Liver (tissue), 9 donors: ENCODE measurements around the gene FLNC. TPM values are rescaled to one million over a fixed set of nuclear protein-coding genes. Genes with fewer than 3 reads are reported as not detected.

Experiments
- DNase-seq: peaks from one replicate; pipeline ENCODE4 v3.0.0-alpha.2; 2017; ENCODE audit warnings: low spot score
- H3K27ac ChIP-seq, 2 donors: one replicate each; pipeline ENCODE4 v1.7.0; 2013; ENCODE audit warnings: inconsistent platforms in 2 of 2, low read length in 2 of 2, control low read depth in 1 of 2, low read depth in 1 of 2, mild to moderate bottlenecking in 1 of 2
- H3K27me3 ChIP-seq, 4 donors: one replicate each; pipeline versions ENCODE4 v1.6.1 to v1.7.0; 2013; ENCODE audit warnings: low read length in 3 of 4, inconsistent platforms in 1 of 4, mild to moderate bottlenecking in 1 of 4, moderate library complexity in 1 of 4; ENCODE audit not compliant: control insufficient read depth in 4 of 4, insufficient read depth in 4 of 4
- H3K36me3 ChIP-seq, 4 donors: one replicate each; pipeline versions ENCODE4 v1.6.1 to v1.7.0; 2013; ENCODE audit warnings: low read length in 3 of 4, mild to moderate bottlenecking in 3 of 4, low read depth in 1 of 4, moderate library complexity in 1 of 4; ENCODE audit not compliant: control insufficient read depth in 4 of 4, insufficient read depth in 3 of 4
- H3K4me1 ChIP-seq, 4 donors: one replicate each; pipeline versions ENCODE4 v1.6.1 to v1.7.0; 2013; ENCODE audit warnings: low read length in 3 of 4, mild to moderate bottlenecking in 3 of 4, moderate library complexity in 1 of 4; ENCODE audit not compliant: control insufficient read depth in 4 of 4, insufficient read depth in 4 of 4
- H3K4me3 ChIP-seq, 3 donors: one replicate each; pipeline versions ENCODE4 v1.6.1 to v1.7.0; 2013; ENCODE audit warnings: low read length in 3 of 3, control low read depth in 1 of 3, low read depth in 1 of 3, mild to moderate bottlenecking in 1 of 3
- H3K9ac ChIP-seq, 2 donors: one replicate each; pipeline ENCODE4 v1.7.0; 2013; ENCODE audit warnings: low read length in 2 of 2, mild to moderate bottlenecking in 2 of 2, moderate library complexity in 2 of 2, control low read depth in 1 of 2, low read depth in 1 of 2
- H3K9me3 ChIP-seq, 4 donors: one replicate each; pipeline versions ENCODE4 v1.6.1 to v1.7.0; 2013; ENCODE audit warnings: low read length in 3 of 4; ENCODE audit not compliant: control insufficient read depth in 4 of 4
- ATF3 ChIP-seq: IDR thresholded peaks from 2 replicates; pipeline ENCODE4 v1.6.1; 2016; ENCODE audit warnings: antibody characterized with exemption
- CTCF ChIP-seq: fragments of 150-350 bp; IDR thresholded peaks from 2 replicates; pipeline ENCODE4 v1.5.1; 2017; ENCODE audit warnings: improper control_type of control experiment, low read depth, low read length; ENCODE audit not compliant: missing input control
- EGR1 ChIP-seq, 2 donors: IDR thresholded peaks; 2 replicates each; pipeline ENCODE4 v1.6.1; 2016 to 2018; ENCODE audit warnings: antibody characterized with exemption in 2 of 2, low read depth in 2 of 2
- FOXA1 ChIP-seq: IDR thresholded peaks from 2 replicates; pipeline ENCODE4 v1.6.1; 2016; ENCODE audit warnings: antibody characterized with exemption
- FOXA2 ChIP-seq: IDR thresholded peaks from 2 replicates; pipeline ENCODE4 v1.6.1; 2016; ENCODE audit warnings: antibody characterized with exemption
- GABPA ChIP-seq, 2 donors: IDR thresholded peaks in 1 of 2; conservative IDR thresholded peaks in 1 of 2; 2 replicates each; pipeline ENCODE4 v1.6.1; 2016; ENCODE audit warnings: antibody characterized with exemption in 2 of 2, mild to moderate bottlenecking in 1 of 2, moderate library complexity in 1 of 2
- HNF4A ChIP-seq, 2 donors: conservative IDR thresholded peaks; 2 replicates each; pipeline ENCODE4 v1.6.1; 2016; ENCODE audit warnings: antibody characterized with exemption in 2 of 2, mild to moderate bottlenecking in 2 of 2
- HNF4G ChIP-seq: IDR thresholded peaks from 2 replicates; pipeline ENCODE4 v1.6.1; 2016; ENCODE audit warnings: antibody characterized with exemption
- JUND ChIP-seq, 2 donors: IDR thresholded peaks; 2 replicates each; pipeline ENCODE4 v1.6.1; 2016; ENCODE audit warnings: antibody characterized with exemption in 2 of 2
- NR2F2 ChIP-seq: IDR thresholded peaks from 2 replicates; pipeline ENCODE4 v1.6.1; 2016; ENCODE audit warnings: antibody characterized with exemption
- RAD21 ChIP-seq, 2 donors: IDR thresholded peaks; 2 replicates each; pipeline ENCODE4 v1.6.1; 2016; ENCODE audit warnings: antibody characterized with exemption in 2 of 2, mild to moderate bottlenecking in 2 of 2
- REST ChIP-seq: IDR thresholded peaks from 2 replicates; pipeline ENCODE4 v1.6.1; 2016; ENCODE audit warnings: antibody characterized with exemption, mild to moderate bottlenecking
- RXRA ChIP-seq, 2 donors: IDR thresholded peaks; 2 replicates each; pipeline ENCODE4 v1.6.1; 2017 to 2018; ENCODE audit warnings: antibody characterized with exemption in 2 of 2, mild to moderate bottlenecking in 1 of 2
- SP1 ChIP-seq: IDR thresholded peaks from 2 replicates; pipeline ENCODE4 v1.6.1; 2018; ENCODE audit warnings: antibody characterized with exemption, mild to moderate bottlenecking
- TAF1 ChIP-seq: conservative IDR thresholded peaks from 2 replicates; pipeline ENCODE4 v1.6.1; 2016; ENCODE audit warnings: antibody characterized with exemption, mild to moderate bottlenecking
- YY1 ChIP-seq: IDR thresholded peaks from 2 replicates; pipeline ENCODE4 v1.6.1; 2016; ENCODE audit warnings: antibody characterized with exemption, mild to moderate bottlenecking
- ZBTB33 ChIP-seq: IDR thresholded peaks from 2 replicates; pipeline ENCODE4 v1.6.1; 2016; ENCODE audit warnings: antibody characterized with exemption
- WGBS: extraction: QIAGEN DNeasy Blood & Tissue Kit; methylation state at CpG from one replicate; pipeline ENCODE4 v1.1.7; 2013; 5-methylcytosine and 5-hydroxymethylcytosine counted together
- polyA plus RNA-seq, 2 donors: library from polyadenylated mRNA; stranded (reverse) in 1 of 2; unstranded in 1 of 2; fragments of 200-250 nt in 1 of 2; fragments of >200 nt in 1 of 2; fragmentation: Nextera tagmentation in 1 of 2; extraction: Ambion mirVana in 1 of 2; gene quantifications; one replicate each; pipeline versions ENCODE4 v1.2.1 to v1.2.3, GENCODE V29; 2013 to 2015
- total RNA-seq, 2 donors: library from RNA; depleted of rRNA; stranded (reverse); fragments of >200 nt; gene quantifications; one replicate each; pipeline ENCODE4 v1.2.3, GENCODE V29; 2014
- donor health status: healthy.
- donor health status: healthy.
- donor health status: healthy.
- donor health status: healthy.
- donor health status: healthy.

Gene FLNC
- total and polyA plus RNA-seq, 4 donors, result 0.03 to 2.3 (median 0.53) TPM

- Histone ChIP-seq H3K9me3 (no peaks in the 10 kb centered on the region), H3K9ac (no peak overlapping the region), H3K4me3 (no peak overlapping the region), H3K27me3 (no peaks in the 10 kb centered on the region), H3K27ac (no peak overlapping the region), H3K4me1 (peaks cover 2 to 12% (median 6%) of the 10 kb centered on the region in 4 donors), H3K36me3 (no peaks in the 10 kb centered on the region)
- DNase-seq, result no peak
- 97% methylated on average over 5 of the region's 5 CpGs for WGBS
- no peak for TF ChIP-seq TAF1
- TF ChIP-seq FOXA2, result no peak
- TF ChIP-seq REST, result no peak
- no peak for TF ChIP-seq NR2F2
- no peak for TF ChIP-seq GABPA (IDR thresholded peaks at IDR 0.05 in 1 of 2, conservative IDR thresholded peaks at IDR 0.05 in 1 of 2)
- TF ChIP-seq SP1, result no peak
- TF ChIP-seq HNF4A (conservative IDR thresholded peaks at IDR 0.05), result no peak
- TF ChIP-seq JUND (IDR thresholded peaks at IDR 0.05), result no peak
Measured at GRCh38 chr7:128793181-128793547, 37.0 kb upstream of the FLNC start.

GRCh38 chr7:128794020-128794419, 36.2 kb upstream of the FLNC start:
- Histone ChIP-seq H3K4me1 (peaks cover 2 to 12% (median 6%) of the 10 kb centered on the region in 4 donors), H3K36me3 (no peaks in the 10 kb centered on the region), H3K9ac (no peak overlapping the region), H3K27me3 (no peaks in the 10 kb centered on the region), H3K9me3 (no peaks in the 10 kb centered on the region), H3K27ac (no peak overlapping the region), H3K4me3 (no peak overlapping the region)
- TF ChIP-seq FOXA2 (no peak), HNF4G (no peak), RAD21 (IDR thresholded peaks at IDR 0.05) (peak in 1 of 2 donors; percentile 7), TAF1 (no peak)
- 72% methylated on average over 3 of the region's 3 CpGs for WGBS
- DNase-seq, result no peak

- Histone ChIP-seq H3K36me3 (no peaks in the 10 kb centered on the region), H3K9ac (no peak overlapping the region), H3K27me3 (no peaks in the 10 kb centered on the region), H3K4me1 (peaks cover 2 to 12% (median 6%) of the 10 kb centered on the region in 4 donors), H3K4me3 (no peak overlapping the region), H3K9me3 (no peaks in the 10 kb centered on the region), H3K27ac (no peak overlapping the region)
- no peak for TF ChIP-seq GABPA (IDR thresholded peaks at IDR 0.05 in 1 of 2, conservative IDR thresholded peaks at IDR 0.05 in 1 of 2)
- TF ChIP-seq SP1, result no peak
- no peak for TF ChIP-seq RAD21 (IDR thresholded peaks at IDR 0.05)
- no peak for TF ChIP-seq RXRA (IDR thresholded peaks at IDR 0.05)
- DNase-seq, result no peak
- 94% methylated on average over 8 of the region's 8 CpGs for WGBS
Measured at GRCh38 chr7:128794436-128794835, 35.8 kb upstream of the FLNC start.

- no peak overlapping the region for H3K9ac ChIP-seq
- TF ChIP-seq EGR1 (IDR thresholded peaks at IDR 0.05; ENCODE audit: low read depth in 2 of 2) (no peak), ATF3 (no peak), YY1 (no peak), ZBTB33 (no peak), CTCF (no peak), RXRA (IDR thresholded peaks at IDR 0.05) (no peak), FOXA1 (no peak), FOXA2 (no peak), HNF4G (no peak), TAF1 (no peak), HNF4A (conservative IDR thresholded peaks at IDR 0.05) (no peak)
- H3K9me3 ChIP-seq, result no peaks in the 10 kb centered on the region
- H3K27me3 ChIP-seq, result no peaks in the 10 kb centered on the region
- WGBS, result 93% methylated on average over 4 of the region's 4 CpGs
- H3K27ac ChIP-seq, result no peak overlapping the region
- no peaks in the 10 kb centered on the region for H3K36me3 ChIP-seq
- no peak for DNase-seq
- no peak overlapping the region for H3K4me3 ChIP-seq
- peaks cover 2 to 12% (median 6%) of the 10 kb centered on the region in 4 donors for H3K4me1 ChIP-seq
Measured at GRCh38 chr7:128795129-128795528, 35.1 kb upstream of the FLNC start.
